ENCODE measurements around the gene GRIA4.
A peak's percentile ranks its signal among the peaks of the same experiment; 100 is the strongest.

Gene GRIA4

GRCh38 chr11:106012744-106013143 is 402.9 kb downstream of the GRIA4 start:
- DNase-seq (ENCODE audit: low read depth): peak; percentile 73

- DNase-seq (ENCODE audit: low read depth): no peak
Observed at GRCh38 chr11:106014035-106014434, 404.2 kb downstream of the GRIA4 start.

- DNase-seq (ENCODE audit: low read depth): no peak
Observed at GRCh38 chr11:106014620-106015019, 404.7 kb downstream of the GRIA4 start.

DNA sequence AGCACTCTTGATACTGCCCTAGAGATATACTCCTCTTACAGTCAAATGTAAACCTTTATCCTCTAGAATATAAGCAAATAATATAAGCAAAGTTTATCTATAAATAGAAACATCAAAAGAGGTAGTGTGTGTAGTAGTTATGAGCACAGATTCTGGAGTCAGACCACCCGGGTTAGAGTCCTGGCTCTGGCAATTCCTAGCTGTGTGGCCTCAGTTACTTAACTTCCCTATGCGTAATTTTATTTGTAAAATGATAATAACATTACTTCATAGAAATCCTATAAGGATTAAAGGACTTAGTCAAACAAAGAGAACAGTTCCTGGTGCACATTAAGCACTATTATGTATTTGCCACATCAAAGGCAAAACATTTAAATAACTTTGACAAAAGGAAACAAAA is 405.2 kb downstream of the GRIA4 start:
- DNase-seq (ENCODE audit: low read depth): no peak

DNA sequence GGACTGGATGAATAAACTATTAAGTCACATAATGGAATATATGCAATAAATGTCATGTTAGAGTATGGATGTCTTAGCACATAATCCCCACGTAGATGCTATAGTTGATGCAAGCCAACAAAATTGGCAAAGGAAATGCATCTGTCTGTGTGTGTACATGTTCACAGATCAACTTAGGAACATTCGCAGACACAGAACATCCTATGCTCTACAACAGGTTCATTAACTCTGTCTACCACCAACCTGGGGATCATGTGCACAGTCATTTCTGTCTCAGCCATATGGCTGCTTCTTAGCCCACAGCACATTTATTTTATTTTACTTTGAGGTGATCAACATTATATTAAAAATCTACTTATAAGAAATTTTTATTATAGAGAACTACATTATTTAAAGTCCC is 407.2 kb downstream of the GRIA4 start:
- DNase-seq (ENCODE audit: low read depth): no peak

GRCh38 chr11:106021181-106021966 is 411.5 kb downstream of the GRIA4 start:
- DNase-seq (ENCODE audit: low read depth): peak; percentile 11

GRCh38 chr11:106021967-106022794 is 412.3 kb downstream of the GRIA4 start, which contains the start of gene MSANTD4:
Gene MSANTD4 (minus strand): TSS chr11:106022240. CDS start chr11:106010917, 11,323 bp downstream.
- peak; percentile 97 for DNase-seq (ENCODE audit: low read depth)

DNA sequence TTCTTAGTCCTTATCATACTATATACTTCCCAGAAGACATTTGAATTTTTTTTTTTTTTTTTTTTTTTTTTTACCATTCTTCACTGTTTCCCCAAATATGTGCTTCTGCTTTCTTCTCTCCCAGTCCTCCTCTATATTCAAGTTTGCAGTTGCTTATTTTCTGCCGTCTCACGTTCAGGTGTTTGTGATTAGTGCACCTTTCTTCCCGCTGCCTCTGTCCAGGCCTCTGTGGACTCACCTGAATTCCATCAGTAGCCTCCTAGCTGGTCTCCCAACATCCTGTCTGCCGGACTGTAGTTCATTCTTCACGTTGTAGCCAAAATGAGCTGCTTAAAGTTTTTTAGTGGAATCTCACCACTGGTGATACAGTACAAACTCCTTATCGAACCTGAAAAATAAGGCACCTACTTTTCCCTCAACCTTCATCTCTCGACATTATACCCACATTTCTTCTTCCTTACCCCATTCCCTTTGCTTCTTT is 413.0 kb downstream of the GRIA4 start:
- DNase-seq (ENCODE audit: low read depth): no peak

DNA sequence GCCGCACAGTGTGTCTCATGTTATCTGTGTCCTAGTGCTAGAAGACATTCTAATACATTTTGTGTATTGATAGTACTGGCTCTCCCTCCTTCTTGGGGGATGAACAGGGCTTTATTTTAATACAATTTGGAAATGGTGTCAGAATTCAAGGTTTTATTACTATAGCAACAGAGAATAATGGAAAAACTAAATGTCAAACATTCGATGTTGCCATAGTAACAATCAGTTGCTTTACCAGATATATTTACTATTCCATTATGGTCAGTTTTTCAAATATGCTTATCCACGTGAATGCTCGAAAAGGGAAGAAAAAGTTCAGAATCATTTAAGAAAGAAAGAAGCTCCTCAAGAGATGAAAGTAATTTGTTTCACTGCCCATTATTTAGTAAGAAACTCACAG is 420.7 kb downstream of the GRIA4 start:
- DNase-seq (ENCODE audit: low read depth): no peak

GRCh38 chr11:106031202-106031810 is 421.4 kb downstream of the GRIA4 start:
- DNase-seq (ENCODE audit: low read depth): peak; percentile 3

Measured in HS-5 (cell line).